GM18870 (cell line): ENCODE results near the gene C6orf47.

Experiments
- ATAC-seq: cut with Tn5 transposase; IDR thresholded peaks from one replicate; pipeline ENCODE4 v1.9.1; 2021; ENCODE audit warnings: moderate library complexity; ENCODE audit not compliant: unreplicated experiment

The C6orf47 gene

DNA sequence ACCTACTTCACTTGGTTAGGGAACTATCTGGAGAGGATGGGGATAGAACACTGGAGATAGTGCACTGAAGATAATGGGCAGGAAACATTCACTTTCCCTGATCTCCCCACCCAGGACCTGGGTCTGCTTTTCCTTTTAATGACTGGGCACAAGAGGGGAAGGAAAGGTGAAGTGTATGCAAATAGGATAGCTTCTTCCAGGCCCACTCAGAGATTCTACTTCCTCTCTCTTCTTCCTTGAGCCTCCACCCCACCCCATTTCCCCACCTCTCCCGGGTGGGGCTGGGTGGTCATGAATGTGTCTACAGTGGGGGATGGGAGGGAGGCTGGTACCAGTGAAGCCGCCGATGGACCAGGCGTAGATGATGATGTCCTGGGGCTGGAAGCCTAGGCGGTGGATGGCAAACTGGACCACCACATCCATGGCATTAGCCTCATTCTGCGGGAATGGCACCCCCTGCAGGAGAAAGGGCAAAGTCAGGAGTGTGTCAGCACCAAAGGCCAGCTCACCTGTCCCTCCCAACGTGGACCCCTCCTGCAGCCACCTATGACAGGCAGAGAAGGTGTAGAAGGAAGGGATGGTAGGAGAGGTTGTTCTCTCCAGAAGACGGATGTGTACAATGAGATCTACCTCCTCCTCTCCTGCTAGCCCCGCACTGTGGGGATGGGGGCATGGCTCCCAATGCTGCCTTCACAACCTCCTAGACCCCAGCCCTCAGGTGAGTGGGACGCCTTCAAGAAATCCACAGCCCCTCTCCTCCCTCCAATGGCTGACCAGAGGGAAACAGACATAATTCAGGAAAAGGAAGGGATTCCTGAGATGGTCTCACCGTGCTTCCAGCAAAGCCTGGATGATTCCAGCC, 28.9 kb upstream of the C6orf47 start:
- no peak for ATAC-seq

DNA sequence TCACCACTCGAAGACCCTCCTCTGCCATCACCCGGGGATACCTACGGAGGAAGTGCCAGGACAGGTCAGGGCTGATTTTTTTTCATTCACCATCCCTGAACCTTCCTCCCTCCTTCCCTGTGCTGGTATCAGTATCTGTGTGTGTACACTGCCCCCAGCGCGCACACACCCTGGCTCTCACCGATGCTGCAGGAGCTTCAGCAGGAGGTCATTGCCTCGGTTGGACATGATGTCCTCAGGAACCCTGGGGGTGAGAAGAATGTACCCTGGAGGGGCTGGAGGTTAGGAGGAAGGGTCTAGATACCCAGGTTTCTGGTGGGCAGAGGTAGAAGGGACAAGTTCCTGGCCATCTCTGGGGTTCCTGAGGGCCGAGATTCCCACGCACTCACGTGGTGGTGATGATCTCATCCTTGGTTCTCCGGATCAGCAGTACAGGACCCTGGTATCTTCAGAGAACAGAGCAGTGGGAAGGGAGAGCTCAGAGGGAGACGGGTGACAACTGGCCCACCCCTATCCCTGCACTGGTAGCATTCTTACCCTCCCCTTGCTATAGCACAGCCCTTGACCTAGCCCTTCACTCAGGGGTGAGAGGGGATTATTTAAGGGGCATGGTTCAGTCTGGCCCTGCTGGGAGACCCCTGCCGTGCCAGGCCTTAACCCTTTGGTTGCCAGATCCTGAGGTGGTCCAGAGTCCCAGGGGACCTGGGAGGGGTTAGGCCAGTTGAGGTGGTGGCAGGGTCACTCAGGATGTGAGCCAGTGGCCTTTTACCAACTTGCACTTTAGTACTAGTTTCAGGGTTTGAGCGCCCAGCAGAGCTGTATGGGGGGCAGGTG, 27.5 kb upstream of the C6orf47 start:
- ATAC-seq: no peak

DNA sequence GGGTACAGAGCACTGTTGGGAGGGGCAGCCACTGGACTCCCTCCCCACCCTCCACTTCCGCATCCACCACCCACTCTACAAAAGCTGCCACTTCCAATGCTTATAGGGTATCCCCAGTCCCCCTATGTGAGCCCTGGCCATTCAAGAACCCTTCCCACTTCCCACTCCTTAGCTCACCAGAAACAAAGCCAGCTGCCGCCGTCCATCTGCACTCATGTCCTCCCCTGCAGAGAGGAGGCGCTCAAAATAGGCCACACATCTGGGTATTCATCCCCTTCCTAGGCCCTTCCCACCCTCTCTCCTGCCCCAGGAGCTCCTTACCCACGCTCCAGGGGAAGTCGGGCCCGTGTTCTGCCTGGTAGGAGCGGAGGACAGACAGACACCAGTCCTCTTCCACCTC, 26.7 kb upstream of the C6orf47 start:
- ATAC-seq: no peak

DNA sequence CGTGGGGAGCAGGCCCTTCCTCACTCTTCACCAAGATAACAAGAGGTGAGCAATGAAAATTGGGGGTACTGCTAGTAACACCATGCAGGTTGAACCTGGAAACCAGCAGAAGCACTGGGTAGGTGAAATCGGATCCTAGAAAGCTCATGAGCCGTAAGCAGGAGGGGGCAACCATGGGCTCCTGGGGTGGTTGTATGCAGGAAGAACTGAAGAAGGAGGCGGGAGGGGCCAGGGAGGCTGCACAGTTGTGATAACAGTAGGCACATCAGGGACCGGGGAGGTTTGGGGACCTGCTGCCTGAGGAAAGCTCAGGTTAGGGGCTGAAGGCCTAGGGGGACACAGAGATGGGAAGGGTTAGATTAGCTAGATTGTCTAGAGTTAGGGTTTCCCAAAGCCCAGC, 25.9 kb upstream of the C6orf47 start:
- no peak for ATAC-seq

DNA sequence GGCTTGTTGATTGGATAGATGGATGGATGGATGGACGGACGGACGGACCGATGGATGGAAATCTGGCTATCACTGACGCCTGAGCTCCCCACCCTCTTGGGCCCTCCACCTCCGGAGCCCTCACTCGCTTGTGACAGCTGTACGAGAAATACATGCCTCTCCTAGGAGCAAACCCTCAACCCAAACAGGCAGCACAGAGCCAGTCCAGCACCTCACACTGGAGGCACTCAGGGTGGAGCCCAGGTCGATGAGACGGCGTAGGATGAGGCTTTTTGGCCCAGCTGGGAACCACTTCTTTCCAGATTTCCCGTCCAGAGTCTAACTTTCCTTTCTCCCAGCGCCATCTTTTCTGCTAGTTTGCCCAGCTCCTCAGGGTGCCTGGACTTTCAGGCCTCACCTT, 23.0 kb upstream of the C6orf47 start:
- ATAC-seq: no peak

DNA sequence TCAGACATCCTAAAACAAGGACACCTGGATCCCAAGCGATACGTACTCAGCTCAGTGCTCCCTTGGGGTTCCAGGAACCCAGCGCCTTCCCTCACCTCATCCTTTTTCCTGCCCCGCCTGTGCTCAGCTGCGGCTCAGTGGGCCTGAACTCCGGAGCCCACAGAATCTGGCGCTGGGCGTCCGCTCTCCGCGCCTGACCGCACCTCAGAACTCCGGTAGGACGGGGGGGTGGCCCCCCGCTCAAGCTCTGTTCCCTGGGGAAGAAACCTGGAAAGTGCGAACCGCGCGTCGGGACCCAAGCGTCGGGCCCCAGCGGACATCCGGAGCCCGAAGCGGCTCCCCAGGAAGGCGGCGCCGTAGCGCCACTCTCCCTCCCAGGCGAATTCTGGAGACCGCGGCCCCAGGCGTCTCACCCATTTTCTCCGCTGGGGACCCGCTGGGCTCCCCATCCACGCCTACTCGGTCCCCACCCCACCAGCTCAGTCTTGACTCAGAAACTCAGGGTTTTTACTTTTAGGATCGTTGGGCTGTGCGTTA, 20.6 kb upstream of the C6orf47 start:
- no peak for ATAC-seq

DNA sequence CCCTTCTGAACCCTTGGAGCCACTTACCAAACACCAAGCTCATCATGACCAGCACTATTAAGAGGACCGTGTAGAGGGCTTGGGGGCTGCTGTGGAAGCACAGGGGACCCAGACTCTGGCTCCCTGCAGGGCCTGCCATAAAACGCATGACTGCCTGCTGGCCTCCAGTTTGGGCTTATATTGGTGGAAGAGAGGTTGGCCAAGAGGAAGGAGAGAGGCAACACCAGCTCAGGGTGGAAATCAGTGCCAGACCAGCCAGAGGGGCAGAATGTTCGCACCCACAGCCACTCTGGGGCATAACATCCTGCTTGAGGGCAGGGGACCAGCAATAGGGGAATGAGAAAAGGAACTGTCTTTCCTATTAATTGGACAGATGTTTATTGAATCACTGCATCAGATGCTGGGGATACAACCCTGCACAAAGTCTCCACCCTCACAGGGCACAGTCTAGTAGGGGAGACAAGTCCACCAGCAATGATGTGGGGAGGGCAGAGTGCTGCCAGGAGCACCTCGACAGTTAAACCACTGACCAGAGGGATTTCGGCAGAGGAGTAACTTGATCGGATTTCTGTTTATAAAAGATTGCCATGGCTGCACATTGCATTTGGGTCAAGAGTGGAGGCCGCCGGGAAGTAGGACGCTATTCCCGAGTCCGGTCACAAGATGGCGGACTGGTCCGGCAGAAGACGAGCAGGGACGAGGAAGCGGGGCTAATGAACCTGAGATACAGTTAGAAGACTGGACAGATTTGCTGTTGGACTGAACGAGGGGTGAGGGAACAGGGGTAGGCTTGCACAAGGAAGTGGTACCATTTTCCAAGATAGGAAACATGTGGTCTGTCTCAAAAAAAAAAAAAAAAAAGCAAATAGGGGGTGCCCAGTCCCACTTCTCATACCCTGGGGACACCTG, 19.9 kb upstream of the C6orf47 start, which contains the start of gene LY6G5C:
TSS of gene LY6G5C (minus strand) at position 842 of the 909 bp plus-strand sequence. CDS start at position 148, 694 bp downstream.
- no peak for ATAC-seq

DNA sequence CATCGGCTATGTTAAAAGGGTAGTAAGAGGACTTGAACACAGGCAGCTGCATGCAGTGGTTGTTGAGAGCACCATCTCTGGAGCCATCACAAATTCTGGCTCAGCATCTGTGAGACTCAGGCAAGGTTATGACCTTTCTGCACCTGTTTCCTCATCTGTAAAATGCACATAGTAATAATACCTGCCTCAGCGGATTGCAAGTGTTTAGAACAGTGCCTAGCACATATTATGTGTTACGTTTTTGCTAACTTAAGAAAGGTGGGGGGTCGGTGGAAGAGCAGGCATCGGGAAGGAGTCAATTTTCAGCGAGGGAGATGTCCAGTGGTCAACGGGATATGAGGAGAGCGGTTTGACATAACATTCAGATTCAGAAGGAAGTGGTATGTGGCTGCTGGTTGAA, 17.4 kb upstream of the C6orf47 start:
- no peak for ATAC-seq

DNA sequence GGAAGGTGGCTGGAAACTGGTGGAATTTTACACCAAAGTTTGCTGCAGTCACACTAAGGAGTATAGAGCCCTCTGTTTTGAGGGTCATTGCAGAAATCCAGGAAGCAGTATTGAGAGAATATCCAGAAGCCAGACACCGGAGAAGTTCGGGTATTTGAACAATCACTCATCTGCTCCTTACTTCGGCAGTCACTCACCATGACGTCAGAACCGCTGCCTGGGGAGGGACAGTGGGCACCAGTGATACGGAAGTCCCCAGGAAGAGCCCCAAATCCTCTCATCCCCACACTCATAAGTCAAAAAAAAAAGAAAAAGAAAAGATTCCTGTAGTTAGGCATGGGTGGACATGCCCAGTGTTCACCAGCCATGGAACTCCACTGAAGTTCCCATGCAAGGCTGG, 16.3 kb upstream of the C6orf47 start:
- ATAC-seq: no peak

DNA sequence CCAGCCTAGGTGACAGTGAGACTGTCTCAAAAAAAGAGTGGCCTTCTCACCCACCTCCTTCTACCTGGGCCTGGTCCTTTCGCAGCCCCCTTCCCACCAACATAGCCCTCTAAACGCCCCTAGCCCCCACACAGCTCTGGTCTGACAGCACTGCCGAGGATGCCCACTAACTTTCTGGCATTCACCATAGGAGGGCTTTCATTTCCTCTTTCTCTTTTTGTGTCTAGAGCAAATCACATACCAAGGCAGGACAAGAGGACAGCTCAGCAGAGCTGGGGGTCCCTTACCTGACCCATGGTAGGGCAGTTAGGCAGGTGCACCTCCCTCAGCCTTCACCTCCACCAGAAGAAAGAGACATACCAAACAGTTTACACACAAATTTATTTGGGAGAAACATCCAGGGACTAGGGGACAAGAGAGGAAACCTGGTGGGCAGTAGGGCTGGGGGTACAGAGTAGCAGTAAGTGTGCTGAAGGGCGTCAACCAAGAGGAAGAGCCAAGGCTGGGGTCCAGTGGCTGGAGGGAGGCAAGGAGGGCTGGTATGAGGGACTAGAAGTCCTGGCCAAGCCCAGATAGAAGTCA, 15.8 kb upstream of the C6orf47 start:
- no peak for ATAC-seq

DNA sequence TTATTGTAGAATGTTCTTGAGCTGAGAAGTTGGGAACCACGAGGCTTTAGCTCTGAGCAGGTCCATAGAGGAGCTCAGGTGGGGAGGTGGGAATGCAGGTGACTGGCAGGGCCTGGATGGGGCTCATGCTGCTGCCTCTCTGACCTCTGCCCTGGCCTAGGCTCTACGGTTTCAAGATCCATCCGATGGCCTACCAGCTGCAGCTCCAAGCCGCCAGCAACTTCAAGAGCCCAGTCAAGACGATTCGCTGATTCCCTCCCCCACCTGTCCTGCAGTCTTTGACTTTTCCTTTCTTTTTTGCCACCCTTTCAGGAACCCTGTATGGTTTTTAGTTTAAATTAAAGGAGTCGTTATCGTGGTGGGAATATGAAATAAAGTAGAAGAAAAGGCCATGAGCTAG, 9.1 kb upstream of the C6orf47 start, which contains the start of gene LY6G5B:
TSS of gene LY6G5B (plus strand) at position 301 of the 400 bp plus-strand sequence. CDS start 975 bp downstream, outside the sequence.
- no peak for ATAC-seq

DNA sequence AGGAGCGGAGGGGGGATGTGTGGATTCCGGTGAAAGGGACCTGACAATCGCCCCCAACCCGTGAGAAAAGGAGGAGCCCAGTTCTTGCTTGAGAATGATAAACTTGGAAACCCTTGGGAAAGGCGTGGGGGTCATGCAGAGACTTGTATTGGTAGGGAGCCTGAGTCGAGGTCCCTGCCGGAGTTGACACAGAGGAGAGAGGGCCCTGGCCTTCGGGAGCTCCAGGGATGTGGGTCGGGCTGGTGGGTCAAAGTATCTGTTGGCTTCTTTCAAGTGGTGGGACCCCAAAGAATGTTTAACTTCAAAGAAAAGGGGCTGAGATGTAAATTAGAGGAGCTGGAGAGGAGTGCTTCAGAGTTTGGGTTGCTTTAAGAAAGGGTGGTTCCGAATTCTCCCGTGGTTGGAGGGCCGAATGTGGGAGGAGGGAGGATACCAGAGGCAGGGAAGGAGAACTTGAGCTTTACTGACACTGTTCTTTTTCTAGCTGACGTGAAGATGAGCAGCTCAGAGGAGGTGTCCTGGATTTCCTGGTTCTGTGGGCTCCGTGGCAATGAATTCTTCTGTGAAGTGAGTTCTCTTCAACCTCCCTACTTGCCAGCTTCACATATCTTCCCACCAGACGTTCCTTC, 5.9 kb upstream of the C6orf47 start:
- ATAC-seq: no peak

DNA sequence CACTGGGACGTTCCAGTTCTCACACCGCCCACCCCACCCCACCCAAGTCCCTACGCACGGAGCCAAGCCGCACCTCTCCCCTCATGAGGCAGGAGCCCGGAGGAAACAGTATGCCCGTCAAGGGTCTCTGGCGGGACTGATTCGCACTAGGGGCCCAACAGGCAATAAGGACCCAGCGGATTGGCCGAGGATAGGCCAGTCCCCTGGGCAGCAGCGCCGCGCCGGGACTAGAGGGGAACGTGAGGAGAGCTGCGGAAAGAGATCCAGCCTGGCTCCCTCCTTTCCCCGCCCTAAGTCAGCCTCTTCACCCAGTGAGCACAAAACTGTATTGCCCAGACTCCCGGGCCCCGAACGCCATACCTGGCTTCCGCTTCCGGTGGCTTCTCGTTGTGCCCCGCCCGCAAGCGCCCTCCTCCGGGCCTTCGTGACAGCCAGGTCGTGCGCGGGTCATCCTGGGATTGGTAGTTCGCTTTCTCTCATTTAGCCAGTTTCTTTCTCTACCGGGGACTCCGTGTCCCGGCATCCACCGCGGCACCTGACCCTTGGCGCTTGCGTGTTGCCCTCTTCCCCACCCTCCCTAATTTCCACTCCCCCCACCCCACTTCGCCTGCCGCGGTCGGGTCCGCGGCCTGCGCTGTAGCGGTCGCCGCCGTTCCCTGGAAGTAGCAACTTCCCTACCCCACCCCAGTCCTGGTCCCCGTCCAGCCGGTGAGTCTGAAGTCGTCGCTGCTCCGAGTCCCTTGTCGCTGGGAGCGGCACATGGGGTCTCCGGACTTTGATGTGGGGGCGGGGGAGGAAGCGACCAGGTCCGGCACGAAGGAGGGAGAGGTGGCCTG, 5.1 kb upstream of the C6orf47 start, which contains the start of gene CSNK2B:
TSS of gene CSNK2B (plus strand) at position 580 of the 836 bp plus-strand sequence. CDS start 752 bp downstream, outside the sequence.
- ATAC-seq: peak; percentile 81

DNA sequence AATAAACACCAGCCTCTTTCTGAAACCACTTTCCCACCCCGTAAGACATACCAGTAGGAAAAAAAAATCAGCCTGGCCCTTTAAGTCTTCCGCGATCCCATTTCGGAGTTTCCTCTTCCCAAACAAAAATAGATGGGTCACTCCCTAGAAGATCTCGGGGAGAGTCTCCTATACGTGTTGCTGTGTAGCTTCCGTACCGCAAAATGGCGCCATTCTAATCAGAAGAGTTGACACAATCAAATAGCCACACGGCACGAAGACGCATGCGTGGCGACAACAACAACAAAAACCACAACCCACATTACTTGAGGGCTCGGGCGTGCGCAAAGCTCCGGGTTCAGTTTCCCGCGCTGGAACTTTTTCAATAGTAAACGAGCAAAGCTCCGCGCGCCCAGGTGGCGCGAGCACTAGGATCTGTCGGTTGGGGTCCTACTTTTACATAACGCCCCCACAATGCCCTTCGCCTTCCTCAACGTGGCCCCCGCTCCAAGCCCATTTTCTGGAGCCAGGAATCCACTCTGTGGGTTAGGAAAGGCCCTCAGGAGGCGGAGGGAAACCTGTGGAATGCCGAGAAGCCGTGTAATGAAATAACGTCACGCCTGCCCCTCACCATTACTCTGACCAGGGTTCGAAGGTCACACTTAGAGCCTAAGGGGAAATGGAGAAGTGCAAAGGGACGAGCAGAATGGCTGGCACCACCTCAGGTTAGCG, 4.4 kb upstream of the C6orf47 start, which contains the start of gene GPANK1:
TSS of gene GPANK1 (minus strand) at position 208 of the 711 bp plus-strand sequence. CDS start 519 bp downstream, outside the sequence.
- peak; percentile 44 for ATAC-seq

DNA sequence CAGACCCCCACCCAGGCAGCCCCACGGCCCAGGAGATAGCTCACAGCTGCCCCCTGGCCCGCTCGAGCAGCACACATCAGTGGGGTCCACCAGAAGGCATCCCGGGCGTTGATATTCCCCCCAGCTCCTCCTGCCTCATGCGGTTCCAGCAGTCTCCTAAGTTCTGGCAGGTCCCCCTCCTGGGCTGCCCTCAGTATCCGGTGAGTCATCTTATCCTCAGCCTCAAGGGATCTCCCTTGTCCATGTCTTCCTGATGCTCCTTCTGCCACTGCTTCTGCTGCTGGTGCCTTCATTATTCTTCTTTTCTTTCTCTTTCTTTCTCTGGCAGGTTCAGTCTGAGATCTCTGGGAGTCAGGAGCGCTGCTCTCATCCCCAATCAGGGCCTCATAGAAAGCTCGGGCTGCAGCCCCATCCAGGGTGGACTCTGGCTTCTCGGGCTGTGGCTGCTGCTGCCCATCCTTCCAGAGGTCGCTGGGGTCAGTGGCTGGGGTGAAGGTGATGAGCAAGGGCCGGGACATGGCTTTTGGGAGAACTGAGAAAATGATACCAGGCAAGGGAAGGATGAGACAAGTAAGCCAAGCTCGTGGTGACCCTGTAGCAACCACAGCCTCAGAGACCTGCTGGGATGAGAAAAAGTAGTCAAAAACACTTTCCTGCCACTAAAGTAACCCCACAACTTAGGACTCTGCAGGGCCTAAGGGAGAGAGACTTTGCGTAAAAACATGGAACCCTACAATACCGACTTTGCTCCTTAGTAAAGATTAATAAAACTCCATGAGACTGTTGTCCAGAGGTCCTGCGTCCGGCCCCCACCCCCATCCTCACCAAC, 3.6 kb upstream of the C6orf47 start:
- ATAC-seq: no peak

DNA sequence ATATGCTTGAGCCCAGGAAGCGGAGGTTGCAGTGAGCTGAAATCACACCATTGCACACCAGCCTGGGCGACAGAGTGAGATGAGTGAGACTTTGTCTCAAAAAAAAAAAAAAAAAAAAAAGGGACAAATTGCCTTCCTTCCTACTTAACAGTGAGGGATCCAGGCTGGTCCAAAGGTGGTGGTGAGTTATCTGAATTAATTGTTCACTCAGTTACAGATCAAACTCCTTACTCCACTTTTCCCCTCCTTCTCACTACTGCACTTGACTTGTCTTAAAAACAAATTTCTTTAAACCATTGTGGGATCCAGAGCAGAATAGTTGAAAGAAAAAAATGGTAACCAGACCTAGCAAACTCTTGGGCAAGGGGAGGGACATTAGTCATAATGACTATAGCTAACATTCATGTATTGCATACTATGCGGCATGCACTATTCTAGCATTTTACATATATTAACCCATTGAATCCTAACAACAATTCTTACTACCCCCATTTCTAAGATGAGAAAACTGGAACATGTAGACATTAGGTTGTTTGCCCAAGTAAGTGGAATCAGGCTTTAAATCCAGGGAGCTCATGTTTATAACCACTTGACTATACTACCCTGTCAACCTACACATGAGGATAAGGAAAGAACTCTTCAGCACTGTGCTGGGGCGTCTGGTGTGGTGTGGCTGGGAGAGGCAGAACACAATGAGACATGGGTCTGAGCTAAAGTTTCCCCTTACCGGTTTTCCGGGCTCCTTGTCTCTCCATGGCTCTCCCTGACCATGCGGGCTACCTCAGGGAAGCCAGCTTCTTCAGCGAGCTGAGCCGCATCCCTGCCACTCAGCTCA, 2.8 kb upstream of the C6orf47 start:
- no peak for ATAC-seq
